Measurements from ENCODE around the gene MED22. TPM values are rescaled to one million over a fixed set of nuclear protein-coding genes. Genes with fewer than 3 reads are reported as not detected.
"Not testable (repeated sequence)": the region's sequence is repeated elsewhere in the genome, so short reads cannot be mapped to it uniquely, and the experiment has no call there.

Gene MED22
- total RNA-seq, 1 donor from 2014 or later = 31.7 TPM

DNA sequence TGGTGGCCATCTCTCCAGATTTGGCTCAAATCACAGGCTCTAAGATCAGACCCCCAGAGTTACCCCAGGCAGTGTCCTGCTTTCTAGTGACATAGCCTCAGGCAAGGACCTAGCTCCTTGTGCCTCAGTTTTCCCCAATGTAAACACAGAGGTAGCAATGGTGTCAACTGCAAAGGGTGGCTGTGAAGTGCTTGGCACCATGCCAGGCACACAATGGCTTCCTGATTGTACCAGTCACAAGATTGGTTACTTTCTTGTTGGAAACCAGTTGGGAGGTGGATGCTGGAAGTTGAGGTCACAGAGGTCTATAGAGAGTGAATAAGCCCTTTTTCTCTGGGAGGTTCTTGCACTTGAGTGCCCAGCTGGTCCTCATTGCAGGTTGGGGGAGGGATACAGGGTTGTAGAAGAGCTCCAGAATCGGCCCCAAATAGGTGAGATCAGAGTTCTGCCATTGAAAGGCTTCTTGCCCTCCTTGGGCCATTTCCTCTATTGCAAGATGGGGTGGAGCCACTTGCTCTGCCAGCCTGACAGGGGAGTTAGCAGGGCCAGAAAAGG lies 30.6 kb upstream of the MED22 start:
- Histone ChIP-seq H3K9ac (no peak overlapping the region), H3K27me3 (peaks cover 13% of the 10 kb centered on the region), H3K27ac (no peak overlapping the region), H3K4me1 (peaks cover 4% of the 10 kb centered on the region), H3K79me2 (ENCODE audit: low read depth) (peaks cover 23% of the 10 kb centered on the region), H3K4me3 (no peak overlapping the region), H3F3A (ENCODE audit: low read depth) (no peaks in the 10 kb centered on the region), H3K9me3 (ENCODE audit: low read depth) (no peaks in the 10 kb centered on the region), H2AFZ (replicated peaks) (no peak overlapping the region), H4K20me1 (ENCODE audit: low read depth) (peaks cover 22% of the 10 kb centered on the region), H3K36me3 (no peaks in the 10 kb centered on the region), H3K4me2 (no peak overlapping the region)
- Mint-ChIP-seq H3K4me1 (peaks cover 13% of the 10 kb centered on the region), H3K36me3 (peaks cover 7% of the 10 kb centered on the region), H3K27me3 (ENCODE audit: insufficient read depth, low read depth) (peaks cover 4% of the 10 kb centered on the region), H3K27ac (peak overlapping the region; percentile 24), H3K4me3 (peak overlapping the region; percentile 33), H3K9me3 (no peaks in the 10 kb centered on the region)
- DNase-seq (ENCODE audit: low spot score) = no peak
- TF ChIP-seq EZH2 (IDR thresholded peaks at IDR 0.05) (no peak), EZH2phosphoT487 (IDR thresholded peaks at IDR 0.05) (no peak)
- TF ChIP-seq, protein P1, sequence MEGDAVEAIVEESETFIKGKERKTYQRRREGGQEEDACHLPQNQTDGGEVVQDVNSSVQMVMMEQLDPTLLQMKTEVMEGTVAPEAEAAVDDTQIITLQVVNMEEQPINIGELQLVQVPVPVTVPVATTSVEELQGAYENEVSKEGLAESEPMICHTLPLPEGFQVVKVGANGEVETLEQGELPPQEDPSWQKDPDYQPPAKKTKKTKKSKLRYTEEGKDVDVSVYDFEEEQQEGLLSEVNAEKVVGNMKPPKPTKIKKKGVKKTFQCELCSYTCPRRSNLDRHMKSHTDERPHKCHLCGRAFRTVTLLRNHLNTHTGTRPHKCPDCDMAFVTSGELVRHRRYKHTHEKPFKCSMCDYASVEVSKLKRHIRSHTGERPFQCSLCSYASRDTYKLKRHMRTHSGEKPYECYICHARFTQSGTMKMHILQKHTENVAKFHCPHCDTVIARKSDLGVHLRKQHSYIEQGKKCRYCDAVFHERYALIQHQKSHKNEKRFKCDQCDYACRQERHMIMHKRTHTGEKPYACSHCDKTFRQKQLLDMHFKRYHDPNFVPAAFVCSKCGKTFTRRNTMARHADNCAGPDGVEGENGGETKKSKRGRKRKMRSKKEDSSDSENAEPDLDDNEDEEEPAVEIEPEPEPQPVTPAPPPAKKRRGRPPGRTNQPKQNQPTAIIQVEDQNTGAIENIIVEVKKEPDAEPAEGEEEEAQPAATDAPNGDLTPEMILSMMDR (IDR thresholded peaks at IDR 0.05) = no peak

- H3K27me3 ChIP-seq = peaks cover 13% of the 10 kb centered on the region
- H3K4me1 ChIP-seq = peaks cover 4% of the 10 kb centered on the region
- no peak overlapping the region for H2AFZ ChIP-seq (replicated peaks)
- TF ChIP-seq EZH2 (IDR thresholded peaks at IDR 0.05) (no peak), EZH2phosphoT487 (IDR thresholded peaks at IDR 0.05) (no peak)
- TF ChIP-seq, protein P1 (IDR thresholded peaks at IDR 0.05) = no peak
- H3K27me3 Mint-ChIP-seq (ENCODE audit: insufficient read depth, low read depth) = peaks cover 4% of the 10 kb centered on the region
- no peaks in the 10 kb centered on the region for H3K9me3 Mint-ChIP-seq
- H4K20me1 ChIP-seq (ENCODE audit: low read depth) = peaks cover 29% of the 10 kb centered on the region
- peaks cover 13% of the 10 kb centered on the region for H3K4me1 Mint-ChIP-seq
- no peak overlapping the region for H3K27ac Mint-ChIP-seq
- no peaks in the 10 kb centered on the region for H3K36me3 ChIP-seq
- peaks cover 31% of the 10 kb centered on the region for H3K79me2 ChIP-seq (ENCODE audit: low read depth)
- no peak overlapping the region for H3K9ac ChIP-seq
- no peak overlapping the region for H3K4me3 ChIP-seq
- no peaks in the 10 kb centered on the region for H3F3A ChIP-seq (ENCODE audit: low read depth)
- no peak overlapping the region for H3K27ac ChIP-seq
- no peak for DNase-seq (ENCODE audit: low spot score)
- no peak overlapping the region for H3K4me2 ChIP-seq
- peaks cover 7% of the 10 kb centered on the region for H3K36me3 Mint-ChIP-seq
- peak overlapping the region; percentile 83 for H3K4me3 Mint-ChIP-seq
- no peaks in the 10 kb centered on the region for H3K9me3 ChIP-seq (ENCODE audit: low read depth)
Measured at GRCh38 chr9:133377721-133378216, 29.8 kb upstream of the MED22 start.

GRCh38 chr9:133377280-133377679 lies 29.3 kb upstream of the MED22 start:
- H3K9me3 Mint-ChIP-seq; H3K9ac ChIP-seq; H3K4me3 ChIP-seq; H3K36me3 ChIP-seq; H3K4me1 ChIP-seq; H3K9me3 ChIP-seq (ENCODE audit: low read depth); H3K36me3 Mint-ChIP-seq; H3K27ac Mint-ChIP-seq; DNase-seq (ENCODE audit: low spot score); H3K27ac ChIP-seq; H3F3A ChIP-seq (ENCODE audit: low read depth); H2AFZ ChIP-seq (replicated peaks); H3K27me3 Mint-ChIP-seq (ENCODE audit: insufficient read depth, low read depth): not testable (repeated sequence)
- H3K4me1 Mint-ChIP-seq = peaks cover 13% of the 10 kb centered on the region
- peaks cover 36% of the 10 kb centered on the region for H3K79me2 ChIP-seq (ENCODE audit: low read depth)
- H4K20me1 ChIP-seq (ENCODE audit: low read depth) = peaks cover 34% of the 10 kb centered on the region
- peaks cover 13% of the 10 kb centered on the region for H3K27me3 ChIP-seq
- H3K4me2 ChIP-seq = peak overlapping the region; percentile 83
- peak overlapping the region; percentile 83 for H3K4me3 Mint-ChIP-seq

Measured in neural progenitor cell (in vitro differentiated cells).